ENCODE measurements around the gene OR5B12.
"Not testable (repeated sequence)": the region's sequence is repeated elsewhere in the genome, so short reads cannot be mapped to it uniquely, and the experiment has no call there.

The OR5B12 gene

GRCh38 chr11:58433638-58434203 is 8.3 kb downstream of the OR5B12 start:
- no peak overlapping the region for H3K27ac ChIP-seq (ENCODE audit: low read length)
- TF ChIP-seq EZH2phosphoT487 (IDR thresholded peaks at IDR 0.05; ENCODE audit: low read depth), result no peak
- TF ChIP-seq CTCF (IDR thresholded peaks at IDR 0.05; ENCODE audit: low read depth, low read length), result no peak
- H2AFZ ChIP-seq (ENCODE audit: low read depth, low read length), result no peak overlapping the region
- H3K9ac ChIP-seq (ENCODE audit: low read length), result no peak overlapping the region
- no peaks in the 10 kb centered on the region for H3K9me3 ChIP-seq (ENCODE audit: insufficient read depth, low read length)
- no peaks in the 10 kb centered on the region for H3K79me2 ChIP-seq (ENCODE audit: low read length)
- no peaks in the 10 kb centered on the region for H3K36me3 ChIP-seq (replicated peaks; ENCODE audit: low read depth, low read length)
- H3K27me3 ChIP-seq (ENCODE audit: low read depth, low read length), result no peaks in the 10 kb centered on the region; the same call in 1 of the 2 replicates
- no peaks in the 10 kb centered on the region for H4K20me1 ChIP-seq (ENCODE audit: insufficient read depth, low read length)
- H3K4me3 ChIP-seq (ENCODE audit: low read length), result no peak overlapping the region
- no peaks in the 10 kb centered on the region for H3K4me1 ChIP-seq (ENCODE audit: low read length)
- H3K4me2 ChIP-seq (ENCODE audit: low read length), result no peak overlapping the region

GRCh38 chr11:58429273-58429672 is 12.8 kb downstream of the OR5B12 start:
- Histone ChIP-seq H4K20me1 (ENCODE audit: insufficient read depth, low read length) (no peaks in the 10 kb centered on the region), H3K36me3 (replicated peaks; ENCODE audit: low read depth, low read length) (no peaks in the 10 kb centered on the region), H3K9ac (ENCODE audit: low read length) (no peak overlapping the region), H3K4me1 (ENCODE audit: low read length) (no peaks in the 10 kb centered on the region), H3K27me3 (ENCODE audit: low read depth, low read length) (no peaks in the 10 kb centered on the region; the same call in none of the 2 replicates), H3K79me2 (ENCODE audit: low read length) (no peaks in the 10 kb centered on the region), H3K4me3 (ENCODE audit: low read length) (no peak overlapping the region), H2AFZ (ENCODE audit: low read depth, low read length) (no peak overlapping the region), H3K27ac (ENCODE audit: low read length) (no peak overlapping the region), H3K9me3 (ENCODE audit: insufficient read depth, low read length) (no peaks in the 10 kb centered on the region), H3K4me2 (ENCODE audit: low read length) (no peak overlapping the region)
- TF ChIP-seq CTCF (IDR thresholded peaks at IDR 0.05; ENCODE audit: low read depth, low read length) (no peak), EZH2phosphoT487 (IDR thresholded peaks at IDR 0.05; ENCODE audit: low read depth) (no peak)

GRCh38 chr11:58428021-58428420 is 14.0 kb downstream of the OR5B12 start, which contains the start of gene OR5B2:
Gene OR5B2 (minus strand): TSS chr11:58428121. CDS start chr11:58423261, 4,860 bp downstream.
- Histone ChIP-seq H2AFZ (ENCODE audit: low read depth, low read length) (no peak within 1 kb of the TSS), H3K4me2 (ENCODE audit: low read length) (no peak within 1 kb of the TSS), H3K4me3 (ENCODE audit: low read length) (no peak within 1 kb of the TSS), H4K20me1 (ENCODE audit: insufficient read depth, low read length) (no peaks in the 10 kb centered on the region), H3K79me2 (ENCODE audit: low read length) (no peaks in the 10 kb centered on the region), H3K36me3 (replicated peaks; ENCODE audit: low read depth, low read length) (no peaks in the 10 kb centered on the region), H3K27ac (ENCODE audit: low read length) (no peak within 1 kb of the TSS), H3K9me3 (ENCODE audit: insufficient read depth, low read length) (no peaks in the 10 kb centered on the region), H3K27me3 (ENCODE audit: low read depth, low read length) (peaks cover 6% of the 10 kb centered on the region), H3K9ac (ENCODE audit: low read length) (no peak within 1 kb of the TSS), H3K4me1 (ENCODE audit: low read length) (no peaks in the 10 kb centered on the region)
- TF ChIP-seq EZH2phosphoT487 (IDR thresholded peaks at IDR 0.05; ENCODE audit: low read depth), result no peak
- TF ChIP-seq CTCF (IDR thresholded peaks at IDR 0.05; ENCODE audit: low read depth, low read length), result no peak

GRCh38 chr11:58406774-58407173 is 35.3 kb downstream of the OR5B12 start, which contains the start of gene OR5B3:
Gene OR5B3 (minus strand): TSS chr11:58406874. CDS start chr11:58403409, 3,465 bp downstream.
- H3K4me2 ChIP-seq (ENCODE audit: low read length), result no peak within 1 kb of the TSS
- no peaks in the 10 kb centered on the region for H3K27me3 ChIP-seq (ENCODE audit: low read depth, low read length)
- no peaks in the 10 kb centered on the region for H3K4me1 ChIP-seq (ENCODE audit: low read length)
- H4K20me1 ChIP-seq (ENCODE audit: insufficient read depth, low read length), result no peaks in the 10 kb centered on the region
- H2AFZ ChIP-seq (ENCODE audit: low read depth, low read length), result no peak within 1 kb of the TSS
- TF ChIP-seq EZH2phosphoT487 (IDR thresholded peaks at IDR 0.05; ENCODE audit: low read depth), result no peak
- TF ChIP-seq CTCF (IDR thresholded peaks at IDR 0.05; ENCODE audit: low read depth, low read length), result no peak
- H3K79me2 ChIP-seq (ENCODE audit: low read length), result no peaks in the 10 kb centered on the region
- H3K27ac ChIP-seq (ENCODE audit: low read length), result no peak within 1 kb of the TSS
- H3K36me3 ChIP-seq (replicated peaks; ENCODE audit: low read depth, low read length), result no peaks in the 10 kb centered on the region
- peaks cover 9% of the 10 kb centered on the region; the same call in 1 of the 2 replicates for H3K9me3 ChIP-seq (ENCODE audit: insufficient read depth, low read length)
- H3K9ac ChIP-seq (ENCODE audit: low read length), result no peak within 1 kb of the TSS
- no peak within 1 kb of the TSS for H3K4me3 ChIP-seq (ENCODE audit: low read length)

- H3K4me1 ChIP-seq (ENCODE audit: low read length); H3K27me3 ChIP-seq (ENCODE audit: low read depth, low read length); H3K36me3 ChIP-seq (replicated peaks; ENCODE audit: low read depth, low read length); H3K4me2 ChIP-seq (ENCODE audit: low read length); H3K79me2 ChIP-seq (ENCODE audit: low read length); H3K9me3 ChIP-seq (ENCODE audit: insufficient read depth, low read length); H2AFZ ChIP-seq (ENCODE audit: low read depth, low read length); H3K4me3 ChIP-seq (ENCODE audit: low read length); H4K20me1 ChIP-seq (ENCODE audit: insufficient read depth, low read length); H3K9ac ChIP-seq (ENCODE audit: low read length); H3K27ac ChIP-seq (ENCODE audit: low read length): not testable (repeated sequence)
Measured at GRCh38 chr11:58399622-58400021, 42.4 kb downstream of the OR5B12 start.

Measured in OCI-LY3 (cell line).